HUES6 (cell line): ENCODE results near the gene ALDOB.

ENCODE experiments used
- H3K27ac ChIP-seq: 2 replicates; pipeline ENCODE4 v1.7.0; 2013; ENCODE audit warnings: low read depth, mild to moderate bottlenecking, low read length, inconsistent platforms
- H3K27me3 ChIP-seq: 2 replicates; pipeline ENCODE4 v1.6.1; 2013; ENCODE audit warnings: low read length; ENCODE audit not compliant: control insufficient read depth, insufficient read depth
- H3K36me3 ChIP-seq: 2 replicates; pipeline ENCODE4 v1.6.1; 2013; ENCODE audit warnings: low read length; ENCODE audit not compliant: control insufficient read depth, insufficient read depth
- H3K4me1 ChIP-seq: 2 replicates; pipeline ENCODE4 v1.6.1; 2013; ENCODE audit warnings: low read length; ENCODE audit not compliant: control insufficient read depth, insufficient read depth
- H3K4me3 ChIP-seq: 2 replicates; pipeline ENCODE4 v1.5.1; 2013; ENCODE audit warnings: low read depth, low read length
- H3K9ac ChIP-seq: one replicate; pipeline ENCODE4 v1.6.1; 2013; ENCODE audit warnings: mild to moderate bottlenecking, low read length
- H3K9me3 ChIP-seq: 2 replicates; pipeline ENCODE4 v1.6.1; 2013; ENCODE audit warnings: low read depth, low read length; ENCODE audit not compliant: control insufficient read depth, insufficient read depth

The ALDOB gene

DNA sequence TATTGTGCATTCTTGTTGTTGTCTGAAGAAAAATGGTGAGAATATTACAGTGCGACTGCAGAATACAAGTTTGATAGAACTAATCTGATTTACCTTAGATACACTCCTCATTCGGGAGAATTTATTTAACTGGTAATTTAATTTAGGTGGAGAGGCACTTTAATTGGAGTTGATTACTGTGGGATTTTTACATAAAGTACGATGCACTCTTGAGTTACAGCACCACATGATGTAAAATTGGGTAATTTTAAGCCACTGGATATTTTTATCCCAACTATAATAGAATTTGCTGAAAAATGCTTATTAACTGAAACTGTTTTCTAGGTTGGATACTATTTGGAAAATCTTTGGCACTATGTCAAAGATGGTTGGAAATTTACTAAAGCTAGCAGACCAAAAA is 35.4 kb upstream of the ALDOB start:
- no peak overlapping the region for H3K27ac ChIP-seq
- no peaks in the 10 kb centered on the region for H3K27me3 ChIP-seq
- H3K9me3 ChIP-seq, result no peaks in the 10 kb centered on the region
- H3K4me3 ChIP-seq, result no peak overlapping the region
- H3K4me1 ChIP-seq, result peaks cover 8% of the 10 kb centered on the region
- peaks cover 12% of the 10 kb centered on the region for H3K36me3 ChIP-seq
- no peak overlapping the region for H3K9ac ChIP-seq

- peaks cover 13% of the 10 kb centered on the region for H3K4me1 ChIP-seq
- no peaks in the 10 kb centered on the region for H3K9me3 ChIP-seq
- no peak overlapping the region for H3K27ac ChIP-seq
- H3K9ac ChIP-seq, result no peak overlapping the region
- peaks cover 6% of the 10 kb centered on the region; the same call in 1 of the 2 replicates for H3K36me3 ChIP-seq
- H3K4me3 ChIP-seq, result no peak overlapping the region
- H3K27me3 ChIP-seq, result no peaks in the 10 kb centered on the region
Measured at GRCh38 chr9:101470021-101470420, 34.4 kb upstream of the ALDOB start.

DNA sequence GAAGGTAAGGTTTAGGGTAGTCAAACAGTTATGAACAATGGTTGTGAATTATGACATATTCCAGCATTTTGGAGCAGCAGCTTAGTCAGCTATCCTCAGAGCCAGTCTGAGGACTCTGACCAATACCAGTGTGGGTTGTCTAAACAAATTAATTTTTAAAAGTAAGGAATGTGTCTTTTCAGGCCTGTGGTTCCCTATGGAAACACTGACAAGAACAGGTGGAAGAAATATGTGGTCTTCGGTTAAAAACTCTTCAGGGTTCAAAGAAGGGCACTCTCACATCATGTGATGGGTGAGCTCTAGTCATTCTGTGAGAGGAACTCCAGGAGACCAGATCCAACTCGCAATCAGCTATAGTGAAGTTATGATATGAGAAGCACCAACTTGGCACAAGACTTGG is 33.5 kb upstream of the ALDOB start:
- no peak overlapping the region for H3K9ac ChIP-seq
- no peaks in the 10 kb centered on the region for H3K9me3 ChIP-seq
- H3K4me1 ChIP-seq, result peaks cover 16% of the 10 kb centered on the region
- H3K27me3 ChIP-seq, result no peaks in the 10 kb centered on the region
- H3K27ac ChIP-seq, result no peak overlapping the region
- H3K36me3 ChIP-seq, result no peaks in the 10 kb centered on the region
- no peak overlapping the region for H3K4me3 ChIP-seq

DNA sequence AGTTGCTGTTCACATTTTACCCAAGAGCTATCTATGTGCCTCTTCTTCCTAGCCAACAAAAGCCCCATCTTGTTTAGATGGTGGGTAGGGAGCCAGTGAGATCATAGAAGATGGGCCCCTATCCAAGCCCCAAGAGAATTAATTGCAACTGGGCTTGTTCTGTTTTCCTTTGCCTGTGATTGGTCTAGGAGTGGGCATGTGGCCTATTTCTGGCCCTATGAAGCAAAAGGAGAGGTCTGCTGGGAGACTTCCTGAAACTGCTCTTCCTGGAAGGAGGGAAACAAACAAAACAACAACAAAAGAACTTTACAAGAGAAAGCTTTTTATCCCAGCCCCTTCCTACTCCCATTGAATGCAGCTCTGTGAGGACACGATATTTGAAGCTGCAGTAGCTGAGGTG is 32.5 kb upstream of the ALDOB start:
- Histone ChIP-seq H3K4me1 (peaks cover 16% of the 10 kb centered on the region), H3K27me3 (no peaks in the 10 kb centered on the region), H3K27ac (no peak overlapping the region), H3K36me3 (no peaks in the 10 kb centered on the region), H3K9ac (no peak overlapping the region), H3K4me3 (no peak overlapping the region), H3K9me3 (no peaks in the 10 kb centered on the region)

- Histone ChIP-seq H3K27me3 (no peaks in the 10 kb centered on the region), H3K9me3 (no peaks in the 10 kb centered on the region), H3K9ac (no peak overlapping the region), H3K4me3 (no peak overlapping the region), H3K36me3 (no peaks in the 10 kb centered on the region), H3K27ac (no peak overlapping the region), H3K4me1 (peaks cover 19% of the 10 kb centered on the region)
Measured at GRCh38 chr9:101467690-101468089, 32.1 kb upstream of the ALDOB start.

- no peak overlapping the region for H3K27ac ChIP-seq
- H3K9me3 ChIP-seq, result no peaks in the 10 kb centered on the region
- H3K9ac ChIP-seq, result no peak overlapping the region
- no peaks in the 10 kb centered on the region for H3K36me3 ChIP-seq
- H3K27me3 ChIP-seq, result no peaks in the 10 kb centered on the region
- H3K4me3 ChIP-seq, result no peak overlapping the region
- H3K4me1 ChIP-seq, result peaks cover 27% of the 10 kb centered on the region
Measured at GRCh38 chr9:101466863-101467262, 31.3 kb upstream of the ALDOB start.

- Histone ChIP-seq H3K4me3 (no peak overlapping the region), H3K36me3 (no peaks in the 10 kb centered on the region)
Measured at GRCh38 chr9:101465326-101465915, 29.8 kb upstream of the ALDOB start.

GRCh38 chr9:101463397-101463796 is 27.8 kb upstream of the ALDOB start:
- Histone ChIP-seq H3K27ac (0 out of 2 replicates have a peak overlapping the region, but pooled peaks have one; percentile 11), H3K9me3 (no peaks in the 10 kb centered on the region), H3K9ac (no peak overlapping the region), H3K4me1 (peaks cover 30% of the 10 kb centered on the region), H3K4me3 (no peak overlapping the region), H3K27me3 (no peaks in the 10 kb centered on the region), H3K36me3 (no peaks in the 10 kb centered on the region)

More at GRCh38 chr9:101465326-101465915, 29.8 kb upstream of the ALDOB start:
- no peaks in the 10 kb centered on the region for H3K27me3 ChIP-seq
- no peak overlapping the region for H3K9ac ChIP-seq
- H3K9me3 ChIP-seq, result no peaks in the 10 kb centered on the region
- no peak overlapping the region for H3K27ac ChIP-seq
- peaks cover 29% of the 10 kb centered on the region for H3K4me1 ChIP-seq

DNA sequence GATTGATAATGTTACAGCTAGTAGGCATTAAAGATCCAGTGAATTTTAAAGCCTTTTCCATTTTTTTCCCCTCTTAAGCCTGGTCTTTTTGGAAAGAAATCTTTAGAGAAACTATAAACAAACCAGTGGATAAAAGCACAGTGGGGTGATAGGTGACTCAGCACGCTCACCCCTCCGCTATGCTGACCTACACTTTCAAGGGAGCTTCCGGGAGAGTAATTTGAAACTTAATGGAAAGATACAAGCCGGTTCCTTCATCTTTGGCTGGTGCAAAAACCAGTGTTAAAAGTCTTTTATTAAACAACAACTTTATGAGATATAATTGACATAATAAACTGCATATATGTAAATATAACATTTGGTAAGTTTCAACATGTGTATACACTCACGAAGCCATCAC is 27.0 kb upstream of the ALDOB start:
- H3K4me1 ChIP-seq, result peaks cover 27% of the 10 kb centered on the region
- no peaks in the 10 kb centered on the region for H3K9me3 ChIP-seq
- no peaks in the 10 kb centered on the region for H3K27me3 ChIP-seq
- H3K9ac ChIP-seq, result peak overlapping the region; percentile 43
- H3K4me3 ChIP-seq, result no peak overlapping the region
- peak overlapping the region; percentile 97 for H3K27ac ChIP-seq
- no peaks in the 10 kb centered on the region for H3K36me3 ChIP-seq

DNA sequence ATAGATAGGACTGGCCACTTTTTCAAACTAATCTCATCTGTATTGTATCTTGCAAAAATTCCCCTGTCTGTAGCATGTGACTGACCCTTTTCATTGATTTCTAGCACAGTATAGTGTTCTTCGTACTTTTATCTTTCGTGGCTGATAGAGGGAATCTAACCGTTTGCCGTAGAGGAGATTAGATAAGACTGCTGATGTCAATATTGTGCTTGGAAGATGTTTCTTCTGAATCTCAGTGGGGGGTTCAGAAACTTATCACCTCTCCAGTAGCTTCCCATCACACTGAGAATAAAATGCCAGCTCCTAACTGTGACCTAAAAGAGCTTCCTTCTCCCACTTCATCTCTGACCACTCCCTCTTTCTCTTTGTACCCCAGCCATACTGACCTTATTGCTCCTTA is 25.4 kb upstream of the ALDOB start:
- Histone ChIP-seq H3K9ac (peak overlapping the region; percentile 61), H3K36me3 (no peaks in the 10 kb centered on the region), H3K9me3 (no peaks in the 10 kb centered on the region), H3K27ac (no peak overlapping the region), H3K27me3 (no peaks in the 10 kb centered on the region), H3K4me1 (peaks cover 33% of the 10 kb centered on the region), H3K4me3 (no peak overlapping the region)

DNA sequence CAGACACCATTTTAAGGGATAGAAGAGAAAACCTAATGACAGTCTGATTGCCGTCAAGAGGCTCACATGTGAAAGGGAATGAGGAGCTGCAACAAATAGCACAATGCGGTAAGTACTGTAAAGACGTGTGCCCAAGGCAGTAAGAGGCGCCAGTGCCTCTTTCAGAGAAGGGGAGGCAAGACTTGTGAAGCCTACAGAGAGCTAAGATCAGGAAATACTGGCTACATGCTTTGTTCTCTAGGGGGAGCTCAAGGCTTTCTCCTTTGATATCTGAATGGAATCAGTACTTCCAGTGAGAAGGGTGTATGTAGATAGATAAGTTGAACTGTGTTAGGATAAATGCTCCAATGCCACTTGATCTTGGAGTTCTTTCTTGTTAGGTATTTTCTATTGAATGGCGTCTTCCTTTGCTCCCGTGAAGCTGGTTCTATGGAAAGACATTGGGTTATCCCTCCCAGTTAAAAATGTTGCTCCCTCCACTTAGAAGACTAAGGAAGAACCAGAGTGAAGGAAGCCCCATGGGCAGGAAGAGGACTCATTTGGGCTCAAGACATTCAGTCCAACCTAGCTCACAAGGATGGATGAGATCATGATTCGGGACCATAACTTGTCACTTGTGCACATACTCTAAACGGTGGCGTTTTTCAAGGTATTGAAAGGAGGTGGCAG is 23.5 kb upstream of the ALDOB start:
- Histone ChIP-seq H3K4me1 (peaks cover 25% of the 10 kb centered on the region), H3K9me3 (no peaks in the 10 kb centered on the region), H3K4me3 (no peak overlapping the region), H3K36me3 (no peaks in the 10 kb centered on the region), H3K27me3 (no peaks in the 10 kb centered on the region), H3K27ac (no peak overlapping the region), H3K9ac (no peak overlapping the region)
